Activated CD8-positive, alpha-beta memory T cell treated with anti-CD3 and anti-CD28 coated beads for 36 hours (primary cell): ENCODE data around the gene RNF126. TPM values are rescaled to one million over a fixed set of nuclear protein-coding genes. Genes with fewer than 3 reads are reported as not detected.
"Not testable (repeated sequence)": the region's sequence is repeated elsewhere in the genome, so short reads cannot be mapped to it uniquely, and the experiment has no call there.

ENCODE experiments used
- CTCF ChIA-PET: fragments of 350-600 bp; sonication (Branson Sonifier 250); formaldehyde crosslinking; loops from one replicate; lab custom pipeline; 2021; ENCODE audit warnings: antibody characterized with exemption; lab: Charles Lee
- POLR2A ChIA-PET: fragments of 350-600 bp; sonication (Branson Sonifier 250); formaldehyde crosslinking; loops from one replicate; lab custom pipeline; 2021; ENCODE audit warnings: antibody characterized with exemption; lab: Charles Lee
- total RNA-seq, 2 experiments: library from RNA; stranded (reverse); gene quantifications; one replicate each; pipeline ENCODE4 v1.2.3, GENCODE V29; 2021

The RNF126 gene
- total RNA-seq, result 100 to 1,000 TPM; 104 to 110 TPM

- ChIA-PET POLR2A (interaction anchor here (0.7 to 1.9 kb wide), 4 partner anchors 14 to 91 kb away, joined by 4 to 17 read pairs (median 7); partner anchors contain the start of gene FSTL3), CTCF (interaction anchor here (0.8 to 1.9 kb wide), 4 partner anchors 57 to 131 kb away, joined by 3 to 14 read pairs (median 3); no protein-coding TSS in a partner anchor)
Measured at GRCh38 chr19:662962-663681, at the start of gene RNF126. Gene RNF126, minus strand, starts transcription at chr19:663214. Its CDS starts 93 bp downstream, at chr19:663121.

- POLR2A ChIA-PET, result no interaction called here
- CTCF ChIA-PET, result no interaction called here
Measured at GRCh38 chr19:711254-711653, 48.2 kb upstream of the RNF126 start.

GRCh38 chr19:710767-711166, 47.8 kb upstream of the RNF126 start:
- ChIA-PET POLR2A (no interaction called here), CTCF (no interaction called here)

- CTCF ChIA-PET, result no interaction called here
- POLR2A ChIA-PET, result no interaction called here
Measured at GRCh38 chr19:709965-710571, 47.1 kb upstream of the RNF126 start.

GRCh38 chr19:709196-709964, 46.4 kb upstream of the RNF126 start:
- ChIA-PET CTCF (no interaction called here), POLR2A (no interaction called here)

GRCh38 chr19:708154-709143, 45.4 kb upstream of the RNF126 start, which contains the start of gene PALM:
Gene PALM, plus strand, starts transcription at chr19:708935. Its CDS starts 212 bp downstream, at chr19:709147.
- POLR2A ChIA-PET, result no interaction called here

GRCh38 chr19:704447-704741, 41.4 kb upstream of the RNF126 start:
- POLR2A ChIA-PET, result interaction anchor here (0.5 kb wide), 1 partner anchor 63 kb away, joined by 4 read pairs; no protein-coding TSS in a partner anchor
- CTCF ChIA-PET, result no interaction called here

More at GRCh38 chr19:708154-709143, 45.4 kb upstream of the RNF126 start, which contains the start of gene PALM:
- CTCF ChIA-PET, result interaction anchor here (1.4 kb wide), 1 partner anchor 10 kb away, joined by 6 read pairs; no protein-coding TSS in a partner anchor

GRCh38 chr19:703651-704446, 40.8 kb upstream of the RNF126 start:
- POLR2A ChIA-PET, result interaction anchor here (0.5 kb wide), 1 partner anchor 63 kb away, joined by 4 read pairs; no protein-coding TSS in a partner anchor
- CTCF ChIA-PET, result interaction anchor here (0.5 to 3.1 kb wide), 3 partner anchors 24 to 66 kb away, joined by 3 to 7 read pairs (median 3); no protein-coding TSS in a partner anchor

GRCh38 chr19:703329-703650, 40.3 kb upstream of the RNF126 start:
- CTCF ChIA-PET, result interaction anchor here (1.2 to 3.1 kb wide), 2 partner anchors 23 to 31 kb away, joined by 3 to 7 read pairs; no protein-coding TSS in a partner anchor
- POLR2A ChIA-PET, result interaction anchor here (0.6 kb wide), 1 partner anchor 20 kb away, joined by 4 read pairs; no protein-coding TSS in a partner anchor

GRCh38 chr19:702847-703246, 39.8 kb upstream of the RNF126 start:
- ChIA-PET CTCF (interaction anchor here (1.2 to 3.1 kb wide), 2 partner anchors 23 to 31 kb away, joined by 3 to 7 read pairs; no protein-coding TSS in a partner anchor), POLR2A (interaction anchor here (0.6 kb wide), 1 partner anchor 19 kb away, joined by 4 read pairs; no protein-coding TSS in a partner anchor)

GRCh38 chr19:699885-700284, 36.9 kb upstream of the RNF126 start:
- CTCF ChIA-PET, result interaction anchor here (1.1 to 1.3 kb wide), 2 partner anchors 19 to 34 kb away, joined by 5 to 6 read pairs; no protein-coding TSS in a partner anchor
- POLR2A ChIA-PET, result not testable (repeated sequence)

- CTCF ChIA-PET, result interaction anchor here (1.3 kb wide), 2 partner anchors 9 to 35 kb away, joined by 6 read pairs; no protein-coding TSS in a partner anchor
Measured at GRCh38 chr19:698529-698928, 35.5 kb upstream of the RNF126 start.

GRCh38 chr19:695352-695949, 32.4 kb upstream of the RNF126 start, which contains the start of gene PRSS57:
Gene PRSS57, minus strand, starts transcription at chr19:695452. Its CDS starts 22 bp downstream, at chr19:695430.
- CTCF ChIA-PET, result interaction anchor here (0.8 to 1.4 kb wide), 2 partner anchors 16 to 39 kb away, joined by 3 read pairs; no protein-coding TSS in a partner anchor
- POLR2A ChIA-PET, result no interaction called here

More at GRCh38 chr19:698529-698928, 35.5 kb upstream of the RNF126 start:
- POLR2A ChIA-PET, result not testable (repeated sequence)

GRCh38 chr19:694481-695351, 31.7 kb upstream of the RNF126 start:
- ChIA-PET POLR2A (no interaction called here), CTCF (interaction anchor here (0.8 to 1.4 kb wide), 2 partner anchors 16 to 39 kb away, joined by 3 read pairs; no protein-coding TSS in a partner anchor)

- CTCF ChIA-PET, result no interaction called here
- POLR2A ChIA-PET, result no interaction called here
Measured at GRCh38 chr19:690203-690602, 27.2 kb upstream of the RNF126 start.

GRCh38 chr19:688992-689391, 26.0 kb upstream of the RNF126 start:
- ChIA-PET POLR2A (no interaction called here), CTCF (interaction anchor here (0.6 kb wide), 1 partner anchor 183 kb away, joined by 4 read pairs; no protein-coding TSS in a partner anchor)
